T follicular helper cell (primary cell): ENCODE measurements around the gene KCNMA1.

ENCODE experiments used
- DNase-seq: peaks from one replicate; pipeline ENCODE4 v3.0.0-alpha.2; 2020; ENCODE audit warnings: low read depth

The KCNMA1 gene

GRCh38 chr10:76901701-76902100 lies 735.9 kb downstream of the KCNMA1 start:
- no peak for DNase-seq

DNA sequence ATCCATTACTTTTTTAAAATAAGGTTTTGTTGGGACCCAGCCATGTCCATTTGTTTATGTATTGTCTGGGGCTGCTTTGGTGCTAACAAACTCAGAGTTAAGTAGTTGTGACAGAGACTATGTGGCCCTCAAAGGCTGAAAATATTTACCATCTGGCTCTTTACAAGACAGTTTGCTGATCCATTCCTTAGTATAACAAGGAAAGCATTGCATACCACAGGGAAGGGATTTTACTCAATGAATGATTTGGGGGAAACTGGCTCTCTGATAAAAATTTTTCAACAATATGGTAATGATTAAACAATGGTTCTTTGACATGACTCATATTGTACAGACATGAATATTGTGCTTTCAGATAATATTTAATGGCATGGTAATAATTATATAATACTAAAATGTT lies 738.1 kb downstream of the KCNMA1 start:
- no peak for DNase-seq

GRCh38 chr10:76892766-76893479 lies 744.7 kb downstream of the KCNMA1 start:
- DNase-seq, result no peak

DNA sequence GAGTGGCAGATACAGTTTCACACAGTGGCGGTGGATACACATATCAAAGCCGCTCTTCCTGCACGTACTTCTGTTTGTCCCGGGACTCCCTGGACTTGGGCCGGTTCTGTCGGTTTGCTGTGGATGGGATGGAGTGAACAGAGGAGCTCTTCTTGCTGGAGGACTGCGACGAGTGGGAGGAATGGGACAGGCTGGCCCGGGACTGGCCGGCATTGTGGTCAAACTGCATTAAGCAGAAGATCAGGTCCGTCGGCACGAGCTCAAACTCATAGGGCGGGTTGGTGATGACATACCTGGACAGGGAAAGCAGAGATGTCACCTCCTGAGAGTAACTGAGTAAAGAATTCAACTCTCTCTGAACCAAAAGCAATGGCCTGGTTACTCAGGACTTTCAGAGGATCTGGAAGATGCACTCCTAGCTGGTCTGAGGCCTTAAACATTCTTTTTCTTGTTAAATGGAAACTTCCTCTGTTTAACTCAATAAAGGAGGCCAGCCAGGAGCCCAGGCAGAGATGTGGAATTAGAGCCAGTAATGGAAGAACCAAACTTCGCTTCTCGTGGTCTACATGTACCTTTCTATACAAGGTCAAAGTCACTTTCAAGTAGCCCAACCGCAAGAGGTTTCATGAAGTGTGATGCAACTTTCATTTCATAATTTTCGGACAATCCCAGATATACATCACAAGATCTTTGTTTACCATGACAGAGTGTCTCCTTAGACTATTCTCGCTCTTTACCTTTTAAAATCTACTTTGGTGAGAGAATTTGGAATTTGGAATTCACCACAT lies 750.2 kb downstream of the KCNMA1 start:
- no peak for DNase-seq

GRCh38 chr10:76885816-76886215 lies 751.8 kb downstream of the KCNMA1 start:
- DNase-seq, result no peak

DNA sequence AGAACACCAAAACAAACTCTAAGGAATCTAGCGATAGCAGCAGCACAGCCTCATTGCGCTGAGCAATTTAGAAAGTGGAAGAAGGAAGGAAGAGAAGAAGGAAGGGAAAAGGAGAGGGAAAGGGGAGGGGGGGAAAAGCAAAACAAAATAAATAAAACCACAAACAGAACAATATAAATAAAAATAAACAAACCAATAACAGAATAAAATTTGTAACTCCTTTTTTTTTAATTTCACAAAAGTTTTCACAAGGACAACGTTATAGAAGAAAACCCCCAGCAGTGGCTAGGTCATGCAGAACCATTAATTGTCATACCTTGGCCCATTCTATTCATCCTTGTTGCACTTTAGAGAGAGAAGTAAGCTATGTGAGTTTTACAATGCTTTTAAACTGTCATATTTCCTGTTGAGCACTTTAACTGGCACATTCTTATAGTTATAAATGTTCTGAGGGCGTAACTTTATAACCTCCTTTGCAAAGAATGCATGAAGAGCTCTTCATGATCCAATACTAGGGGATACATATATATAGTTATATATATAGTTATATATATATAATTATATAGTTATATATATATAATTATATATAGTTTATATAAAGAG lies 752.8 kb downstream of the KCNMA1 start:
- no peak for DNase-seq

DNA sequence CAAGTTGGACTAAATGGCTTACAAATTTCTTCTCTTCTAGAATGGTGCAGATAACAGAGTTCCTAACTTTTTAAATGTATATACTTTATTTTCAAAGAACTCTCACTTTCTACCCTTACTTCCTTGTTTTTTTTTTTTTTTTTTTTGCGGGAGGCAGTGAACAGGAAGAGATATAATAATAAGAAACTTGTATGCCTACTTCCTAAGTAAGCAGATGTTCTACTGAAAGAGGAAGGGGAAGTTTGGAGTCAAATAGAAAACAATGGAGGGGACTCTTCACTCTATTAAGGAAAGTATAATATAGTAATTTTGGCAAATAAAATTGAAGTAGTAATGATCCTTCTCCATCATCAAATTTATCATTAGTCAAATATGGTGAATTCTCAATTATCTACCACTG lies 754.0 kb downstream of the KCNMA1 start:
- DNase-seq, result no peak

DNA sequence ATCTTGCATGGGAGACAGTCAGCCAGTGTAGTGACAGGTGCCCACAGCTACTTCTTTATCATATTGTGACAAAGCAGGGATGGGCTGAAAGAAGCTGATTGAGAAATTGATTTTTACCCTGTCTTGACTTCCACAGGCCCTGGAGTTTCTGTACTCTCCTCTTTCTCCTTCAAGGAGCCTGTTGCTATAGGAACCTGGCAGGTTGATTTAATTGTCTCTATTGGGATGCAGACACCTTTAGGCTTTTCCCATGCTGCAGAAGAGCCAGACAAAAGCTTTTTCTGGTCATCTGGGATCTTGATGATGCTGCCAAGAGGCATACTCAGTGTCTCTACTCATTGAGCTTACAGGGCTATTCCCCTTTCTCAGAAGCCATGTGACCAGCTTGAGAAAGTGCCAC lies 754.8 kb downstream of the KCNMA1 start:
- no peak for DNase-seq

GRCh38 chr10:76882245-76882644 lies 755.4 kb downstream of the KCNMA1 start:
- DNase-seq, result no peak

DNA sequence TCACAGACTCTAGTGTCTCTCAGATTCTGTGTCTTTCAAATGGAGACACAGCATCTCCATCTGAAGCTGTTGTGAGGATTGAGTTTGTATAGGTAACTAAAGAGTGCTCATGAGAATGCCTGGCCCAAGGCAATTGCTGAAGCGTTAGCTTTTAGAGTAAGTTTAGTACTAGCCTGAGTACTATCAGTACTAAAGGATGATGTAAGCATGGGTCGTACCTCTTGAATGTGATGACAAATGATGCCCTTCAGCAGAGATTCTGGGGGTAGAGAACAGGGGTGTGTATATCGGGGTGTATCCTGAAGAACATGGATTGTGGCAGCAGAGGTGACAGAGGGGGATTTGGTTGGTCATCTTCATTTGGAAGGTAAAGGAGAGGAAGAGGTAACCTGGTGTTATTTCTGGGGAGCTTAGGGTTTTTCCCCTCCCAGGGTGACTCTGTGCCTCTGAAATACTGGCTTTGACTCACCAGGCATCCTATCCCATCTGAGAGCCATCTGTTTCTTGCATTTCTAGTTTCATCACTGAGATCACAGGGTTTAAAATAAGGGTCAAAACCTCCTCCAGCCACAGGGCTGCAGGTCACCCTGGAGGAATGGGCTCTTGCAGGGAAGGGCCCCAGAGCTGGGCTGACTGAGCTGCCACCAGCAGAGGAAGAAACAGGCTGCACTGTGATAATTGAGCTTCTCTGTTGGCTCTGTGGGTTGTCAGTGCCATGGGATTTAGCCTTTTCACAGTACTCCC lies 756.0 kb downstream of the KCNMA1 start:
- DNase-seq, result no peak

GRCh38 chr10:76880931-76881330 lies 756.7 kb downstream of the KCNMA1 start:
- no peak for DNase-seq

DNA sequence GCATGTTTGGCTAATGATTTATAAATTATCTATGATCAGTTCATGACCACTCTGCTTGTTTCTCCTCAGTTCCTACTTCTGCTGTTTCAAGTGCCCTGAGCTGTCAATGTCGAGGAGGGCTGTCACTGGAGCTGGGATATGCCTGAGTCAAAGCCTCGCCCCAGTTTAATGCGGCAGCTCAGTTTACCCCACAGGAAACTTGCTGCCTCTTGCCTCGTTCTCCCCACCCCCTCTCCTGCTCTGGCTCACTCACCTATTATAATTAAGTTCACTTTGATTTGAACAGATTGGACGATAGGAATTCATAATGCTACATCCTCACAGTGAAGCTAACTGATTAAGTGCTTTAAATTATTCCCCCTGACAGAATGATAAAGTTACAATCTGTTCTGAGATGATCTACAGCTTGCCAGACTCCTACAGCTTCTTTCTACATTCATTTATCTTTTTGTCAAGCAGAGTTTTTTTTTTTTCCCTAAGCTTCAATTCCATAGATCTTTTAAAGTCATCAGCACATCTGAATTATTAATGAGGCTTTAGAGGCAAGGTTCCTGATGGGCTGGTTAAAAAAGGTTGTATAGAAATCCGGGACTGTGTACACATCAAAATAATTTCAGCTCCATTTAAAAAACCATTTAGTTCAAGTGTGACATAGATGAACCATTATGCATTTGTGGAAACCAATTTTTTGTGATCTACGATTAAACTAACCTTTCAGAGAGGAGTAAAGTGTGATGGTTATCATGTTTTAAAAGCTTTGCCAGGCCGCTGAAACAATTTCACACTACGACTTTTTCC lies 758.3 kb downstream of the KCNMA1 start:
- no peak for DNase-seq

GRCh38 chr10:76878514-76878913 lies 759.1 kb downstream of the KCNMA1 start:
- no peak for DNase-seq

- no peak for DNase-seq
Measured at GRCh38 chr10:76874896-76875295, 762.7 kb downstream of the KCNMA1 start.

- no peak for DNase-seq
Measured at GRCh38 chr10:76874176-76874575, 763.4 kb downstream of the KCNMA1 start.

DNA sequence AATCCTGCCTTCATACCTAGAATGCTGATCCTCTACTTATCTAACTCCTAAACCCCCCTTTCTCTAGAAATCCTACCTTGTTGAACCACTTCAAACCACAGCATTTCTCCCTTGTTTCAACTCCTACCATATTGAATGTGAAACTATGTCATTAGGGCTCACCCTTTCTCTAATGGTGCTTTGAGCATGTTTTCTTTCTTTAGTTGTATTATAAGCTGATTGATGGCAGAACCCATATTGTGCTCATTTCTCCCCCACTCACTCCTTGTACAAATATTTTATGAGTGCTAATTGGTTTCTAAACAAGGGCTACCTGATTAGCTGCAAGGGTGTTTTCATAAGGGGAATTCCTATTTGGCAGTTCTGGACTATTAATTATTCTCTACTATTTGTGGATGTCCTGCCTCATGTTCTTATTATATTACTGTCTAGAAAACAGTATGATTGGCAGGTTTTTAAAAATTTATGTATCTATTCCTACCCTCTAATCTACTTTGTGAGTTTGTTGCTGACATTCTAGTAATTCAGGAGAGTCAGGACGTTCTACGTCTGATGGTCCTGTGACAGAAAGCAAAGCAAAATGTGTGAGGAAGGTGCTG lies 765.8 kb downstream of the KCNMA1 start:
- no peak for DNase-seq

GRCh38 chr10:76869931-76870330 lies 767.7 kb downstream of the KCNMA1 start:
- no peak for DNase-seq

DNA sequence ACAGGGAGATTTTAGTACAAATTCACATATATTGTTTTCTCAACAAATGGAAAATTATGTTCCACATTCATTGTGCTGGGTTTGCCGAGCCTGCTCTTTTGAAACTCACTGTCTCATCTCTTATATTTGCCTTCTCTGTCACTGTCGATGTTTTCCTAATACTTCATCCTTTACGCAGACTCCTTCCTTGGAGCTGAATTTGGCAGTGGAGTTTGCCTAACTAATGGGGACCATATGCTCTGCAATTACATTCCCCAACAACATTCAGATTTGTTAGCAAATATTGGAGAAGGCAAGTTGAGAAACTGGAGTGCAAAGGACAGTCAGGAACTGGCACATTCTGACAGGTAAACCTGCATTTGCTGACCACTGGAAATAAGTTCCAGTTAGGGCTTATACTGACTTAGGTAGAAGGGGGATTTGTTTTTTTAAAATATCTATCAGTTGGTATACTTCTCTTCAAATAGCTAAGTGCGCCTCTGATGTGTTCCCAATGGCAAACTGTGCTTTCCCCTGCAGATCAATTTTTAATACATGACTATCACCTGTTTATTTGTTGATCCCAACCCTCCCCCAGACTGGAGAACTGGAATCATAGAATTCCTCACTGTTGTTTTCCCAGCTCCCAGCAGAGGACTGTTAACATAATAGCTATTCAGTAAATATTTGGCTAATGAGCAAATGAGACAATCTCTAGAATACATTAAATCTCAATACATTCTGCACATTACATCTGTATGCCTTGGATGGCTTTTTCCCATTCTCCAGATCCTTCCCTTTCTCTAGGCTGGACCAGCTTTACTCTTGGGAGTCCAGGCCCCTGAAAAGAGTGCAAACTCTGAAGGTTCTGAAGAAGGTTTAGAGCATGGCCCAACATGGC lies 769.3 kb downstream of the KCNMA1 start:
- no peak for DNase-seq

GRCh38 chr10:76866841-76867586 lies 770.6 kb downstream of the KCNMA1 start:
- DNase-seq, result no peak
